NCI-H2081 (cell line): Measurements from ENCODE around the gene CTSO.
"Not testable (repeated sequence)": the region's sequence is repeated elsewhere in the genome, so short reads cannot be mapped to it uniquely, and the experiment has no call there.

ENCODE experiments used
- DNase-seq, 2 experiments: peaks; one replicate each; lab custom pipeline; 2025; lab: John Stamatoyannopoulos, UW

The CTSO gene

GRCh38 chr4:155954939-155955338, 1.3 kb upstream of the CTSO start:
- DNase-seq = no peak

- DNase-seq = no peak
Measured at GRCh38 chr4:155954118-155954685, 536 bp upstream of the CTSO start.

- DNase-seq = no peak
Measured at GRCh38 chr4:155952501-155952901, 1.2 kb downstream of the CTSO start.

- DNase-seq = no peak
Measured at GRCh38 chr4:155950461-155950860, 3.2 kb downstream of the CTSO start.

- no peak for DNase-seq
Measured at GRCh38 chr4:155948541-155948940, 5.1 kb downstream of the CTSO start.

GRCh38 chr4:155946486-155946885, 7.2 kb downstream of the CTSO start:
- no peak for DNase-seq

- no peak for DNase-seq
Measured at GRCh38 chr4:155944516-155944915, 9.2 kb downstream of the CTSO start.

GRCh38 chr4:155943605-155944291, 9.9 kb downstream of the CTSO start:
- no peak for DNase-seq

GRCh38 chr4:155941820-155942219, 11.8 kb downstream of the CTSO start:
- no peak for DNase-seq

GRCh38 chr4:155941085-155941790, 12.4 kb downstream of the CTSO start:
- no peak for DNase-seq

- DNase-seq = no peak
Measured at GRCh38 chr4:155935389-155935986, 18.2 kb downstream of the CTSO start.

- DNase-seq = not testable (repeated sequence)
Measured at GRCh38 chr4:155934634-155935033, 19.0 kb downstream of the CTSO start.

GRCh38 chr4:155931634-155932033, 22.0 kb downstream of the CTSO start:
- no peak for DNase-seq

- DNase-seq = no peak
Measured at GRCh38 chr4:155930330-155930729, 23.3 kb downstream of the CTSO start.

- no peak for DNase-seq
Measured at GRCh38 chr4:155929833-155930232, 23.8 kb downstream of the CTSO start.

GRCh38 chr4:155924637-155925036, 29.0 kb downstream of the CTSO start:
- no peak for DNase-seq

GRCh38 chr4:155921597-155921996, 32.1 kb downstream of the CTSO start:
- no peak for DNase-seq

GRCh38 chr4:155914782-155915181, 38.9 kb downstream of the CTSO start:
- DNase-seq = no peak

GRCh38 chr4:155911905-155912304, 41.8 kb downstream of the CTSO start:
- no peak for DNase-seq

- no peak for DNase-seq
Measured at GRCh38 chr4:155909615-155910226, 43.9 kb downstream of the CTSO start.

- no peak for DNase-seq
Measured at GRCh38 chr4:155908187-155909139, 45.2 kb downstream of the CTSO start.
